Measurements from ENCODE around the gene CD300LD.

Gene CD300LD

GRCh38 chr17:74543406-74543805 is 48.7 kb downstream of the CD300LD start:
- DNase-seq = no peak

- no peak for DNase-seq
Measured at GRCh38 chr17:74542727-74543383, 49.2 kb downstream of the CD300LD start.

GRCh38 chr17:74542166-74542565 is 49.9 kb downstream of the CD300LD start:
- no peak for DNase-seq

GRCh38 chr17:74541176-74542111 is 50.6 kb downstream of the CD300LD start:
- no peak for DNase-seq

- DNase-seq = no peak
Measured at GRCh38 chr17:74539281-74539820, 52.7 kb downstream of the CD300LD start.

GRCh38 chr17:74536890-74537289 is 55.2 kb downstream of the CD300LD start:
- DNase-seq = no peak

- peak; percentile 98 to 99 for DNase-seq
Measured at GRCh38 chr17:74532115-74532514, 60.0 kb downstream of the CD300LD start.

GRCh38 chr17:74531231-74531761 is 60.8 kb downstream of the CD300LD start, which contains the start of gene CD300LB:
CD300LB (minus strand) TSS chr17:74531475; CDS start chr17:74531350, 125 bp downstream.
- DNase-seq = peak; percentile 54 to 61

GRCh38 chr17:74530831-74531150 is 61.3 kb downstream of the CD300LD start:
- DNase-seq = no peak

All from inflammatory macrophage (primary cell).